Lower leg skin (tissue), 3 donors: ENCODE measurements around the gene SH3RF3.

Source experiments
- POLR2A ChIP-seq, 2 donors: fragments of 450-650 bp; IDR thresholded peaks; one replicate each; pipeline ENCODE4 v1.6.1; 2016 to 2017; ENCODE audit warnings: antibody characterized with exemption in 2 of 2, mild to moderate bottlenecking in 1 of 2, moderate library complexity in 1 of 2
- TF ChIP-seq, protein P1 (sequence below), 3 donors: fragments of 450-650 bp; IDR thresholded peaks; one replicate each; pipeline ENCODE4 v1.5.1; 2016; ENCODE audit warnings: antibody characterized with exemption in 3 of 3, mild to moderate bottlenecking in 3 of 3, moderate library complexity in 2 of 3

DNA sequence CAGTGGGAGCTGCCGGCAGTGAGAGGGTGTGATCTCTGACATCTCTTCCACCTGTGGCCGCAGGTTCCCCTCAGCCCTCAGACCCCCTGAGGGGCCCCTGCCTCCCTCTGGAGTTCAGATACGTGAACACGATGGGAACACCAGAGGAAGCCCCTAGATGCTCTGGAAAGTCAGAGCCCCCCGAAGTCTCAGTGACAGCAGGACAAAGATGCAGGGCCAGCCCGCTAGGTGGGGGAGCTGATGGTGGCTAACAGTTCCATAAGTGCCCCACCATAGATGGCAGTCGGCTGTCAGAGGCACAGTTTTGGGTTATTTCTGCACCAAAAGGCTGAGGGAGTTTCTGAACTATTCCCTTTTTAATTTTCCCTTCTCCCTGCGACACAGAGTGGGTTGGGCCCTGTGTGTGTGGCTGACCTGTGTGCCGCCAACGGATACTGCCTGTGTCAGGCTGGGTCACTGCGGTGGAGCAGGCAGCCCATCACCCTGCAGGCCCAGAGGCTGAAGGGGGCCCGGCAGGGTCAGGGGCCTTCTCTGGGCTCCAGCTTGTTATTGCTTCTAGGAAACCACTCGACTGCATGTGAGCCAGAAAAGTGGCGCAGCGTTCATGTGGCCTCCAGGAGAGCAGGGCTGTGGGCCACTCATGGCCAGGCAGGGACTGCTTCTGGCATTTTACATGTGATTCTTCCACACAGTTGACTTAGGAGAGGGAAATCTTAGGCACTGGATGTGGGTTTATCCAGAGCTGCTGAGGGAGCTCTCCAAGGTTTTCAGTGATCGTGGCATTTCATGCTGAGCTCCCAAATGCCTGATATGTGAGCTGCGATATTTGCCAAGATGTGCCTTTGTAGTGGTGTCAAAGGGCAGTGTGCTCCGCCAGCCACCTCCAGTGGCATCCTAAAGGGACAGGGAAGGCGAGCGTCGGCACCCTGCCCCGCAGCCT is 225.1 kb downstream of the SH3RF3 start:
- TF ChIP-seq, protein P1, sequence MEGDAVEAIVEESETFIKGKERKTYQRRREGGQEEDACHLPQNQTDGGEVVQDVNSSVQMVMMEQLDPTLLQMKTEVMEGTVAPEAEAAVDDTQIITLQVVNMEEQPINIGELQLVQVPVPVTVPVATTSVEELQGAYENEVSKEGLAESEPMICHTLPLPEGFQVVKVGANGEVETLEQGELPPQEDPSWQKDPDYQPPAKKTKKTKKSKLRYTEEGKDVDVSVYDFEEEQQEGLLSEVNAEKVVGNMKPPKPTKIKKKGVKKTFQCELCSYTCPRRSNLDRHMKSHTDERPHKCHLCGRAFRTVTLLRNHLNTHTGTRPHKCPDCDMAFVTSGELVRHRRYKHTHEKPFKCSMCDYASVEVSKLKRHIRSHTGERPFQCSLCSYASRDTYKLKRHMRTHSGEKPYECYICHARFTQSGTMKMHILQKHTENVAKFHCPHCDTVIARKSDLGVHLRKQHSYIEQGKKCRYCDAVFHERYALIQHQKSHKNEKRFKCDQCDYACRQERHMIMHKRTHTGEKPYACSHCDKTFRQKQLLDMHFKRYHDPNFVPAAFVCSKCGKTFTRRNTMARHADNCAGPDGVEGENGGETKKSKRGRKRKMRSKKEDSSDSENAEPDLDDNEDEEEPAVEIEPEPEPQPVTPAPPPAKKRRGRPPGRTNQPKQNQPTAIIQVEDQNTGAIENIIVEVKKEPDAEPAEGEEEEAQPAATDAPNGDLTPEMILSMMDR (IDR thresholded peaks at IDR 0.05) = no peak
- no peak for TF ChIP-seq POLR2A (IDR thresholded peaks at IDR 0.05)
